Measurements from ENCODE around the gene TBC1D20. TPM values are rescaled to one million over a fixed set of nuclear protein-coding genes. Genes with fewer than 3 reads are reported as not detected.

The TBC1D20 gene
- total RNA-seq, 6 donors from 2014 or later: 35.5 to 59.7 (median 37.5) TPM

GRCh38 chr20:407953-408842 lies 54.1 kb downstream of the TBC1D20 start, which contains the start of gene RBCK1:
Gene RBCK1 (plus strand): TSS chr20:408299. CDS start chr20:408758, 459 bp downstream.
- Histone ChIP-seq H3K9me3 (no peaks in the 10 kb centered on the region), H3K4me1 (peaks cover 20 to 26% (median 24%) of the 10 kb centered on the region in 4 donors), H3K27me3 (no peaks in the 10 kb centered on the region), H3K4me3 (peak within 1 kb of the TSS; percentile 83 to 96 (median 88)), H3K36me3 (peaks cover 0 to 19% (median 1%) of the 10 kb centered on the region in 4 donors), H3K27ac (peak within 1 kb of the TSS; percentile 96 to 98 (median 96))
- DNase-seq: peak; percentile 80 to 94
- 0 to 1% methylated on average over 34 to 50 of the region's 87 CpGs for WGBS, 2 donors
- peak; percentile 92 to 95 for ATAC-seq (ENCODE audit: low FRiP score in 2 of 2)
- TF ChIP-seq POLR2AphosphoS5 (IDR thresholded peaks at IDR 0.05): peak; percentile 66 to 67
- no peak for TF ChIP-seq CTCF (IDR thresholded peaks at IDR 0.05)
- peak in 1 of 4 donors; percentile 10 for TF ChIP-seq EP300 (IDR thresholded peaks at IDR 0.05)
- TF ChIP-seq POLR2A (IDR thresholded peaks at IDR 0.05): peak in 2 of 4 donors; percentile 46 to 58

GRCh38 chr20:407133-407952 lies 55.0 kb downstream of the TBC1D20 start:
- ATAC-seq (ENCODE audit: low FRiP score in 2 of 2): peak; percentile 81 to 84
- Histone ChIP-seq H3K27ac (peak overlapping the region; percentile 76 to 97 (median 96)), H3K27me3 (no peaks in the 10 kb centered on the region), H3K36me3 (peaks cover 0 to 19% (median 0%) of the 10 kb centered on the region in 4 donors), H3K9me3 (no peaks in the 10 kb centered on the region), H3K4me3 (peak overlapping the region; percentile 32 to 91 (median 84)), H3K4me1 (peaks cover 19 to 26% (median 24%) of the 10 kb centered on the region in 4 donors)
- 11 to 13% methylated on average over 28 of the region's 45 CpGs for WGBS, 2 donors
- peak in 2 of 4 donors; percentile 30 to 44 for TF ChIP-seq POLR2A (IDR thresholded peaks at IDR 0.05)
- no peak for TF ChIP-seq EP300 (IDR thresholded peaks at IDR 0.05)
- peak in 4 of 6 experiments; percentile 10 to 29 (median 23) for TF ChIP-seq CTCF (IDR thresholded peaks at IDR 0.05)
- TF ChIP-seq POLR2AphosphoS5 (IDR thresholded peaks at IDR 0.05): no peak
- peak; percentile 81 to 95 for DNase-seq

GRCh38 chr20:406200-407132 lies 55.9 kb downstream of the TBC1D20 start:
- Histone ChIP-seq H3K36me3 (peaks cover 0 to 13% (median 0%) of the 10 kb centered on the region in 4 donors), H3K27ac (peak overlapping the region; percentile 76 to 97 (median 96)), H3K9me3 (no peaks in the 10 kb centered on the region), H3K27me3 (no peaks in the 10 kb centered on the region), H3K4me3 (peak overlapping the region in 1 of 4 donors; percentile 85), H3K4me1 (peaks cover 19 to 26% (median 24%) of the 10 kb centered on the region in 4 donors)
- TF ChIP-seq EP300 (IDR thresholded peaks at IDR 0.05) (no peak), CTCF (IDR thresholded peaks at IDR 0.05) (no peak), POLR2AphosphoS5 (IDR thresholded peaks at IDR 0.05) (no peak), POLR2A (IDR thresholded peaks at IDR 0.05) (no peak)
- 88 to 92% methylated on average over 9 of the region's 9 CpGs for WGBS, 2 donors
- DNase-seq (no peak), ATAC-seq (ENCODE audit: low FRiP score in 2 of 2) (no peak)

- TF ChIP-seq POLR2A (IDR thresholded peaks at IDR 0.05) (no peak), CTCF (IDR thresholded peaks at IDR 0.05) (no peak), EP300 (IDR thresholded peaks at IDR 0.05) (no peak), POLR2AphosphoS5 (IDR thresholded peaks at IDR 0.05) (no peak)
- peaks cover 8 to 14% (median 10%) of the 10 kb centered on the region in 4 donors for H3K4me1 ChIP-seq
- H3K27me3 ChIP-seq: no peaks in the 10 kb centered on the region
- no peak overlapping the region for H3K4me3 ChIP-seq
- ATAC-seq (ENCODE audit: low FRiP score in 2 of 2): no peak
- H3K27ac ChIP-seq: no peak overlapping the region
- DNase-seq: no peak
- 96 to 97% methylated on average over 4 of the region's 4 CpGs for WGBS, 2 donors
- no peaks in the 10 kb centered on the region for H3K36me3 ChIP-seq
- no peaks in the 10 kb centered on the region for H3K9me3 ChIP-seq
Observed at GRCh38 chr20:404088-404487, 58.2 kb downstream of the TBC1D20 start.
